NCI-H748 (cell line): ENCODE measurements around the gene A1BG.
A peak's percentile ranks its signal among the peaks of the same experiment; 100 is the strongest.
"Not testable (repeated sequence)": the region's sequence is repeated elsewhere in the genome, so short reads cannot be mapped to it uniquely, and the experiment has no call there.

ENCODE experiments used
- DNase-seq: peaks from one replicate; lab custom pipeline; 2025; ENCODE audit not compliant: unreplicated experiment; lab: John Stamatoyannopoulos, UW

The A1BG gene

GRCh38 chr19:58386576-58387337 lies 33.5 kb upstream of the A1BG start, which contains the start of gene RPS5:
Gene RPS5 (plus strand): TSS chr19:58387269. CDS start chr19:58388138, 869 bp downstream.
- peak; percentile 100 for DNase-seq

GRCh38 chr19:58385891-58386575 lies 32.7 kb upstream of the A1BG start:
- DNase-seq: no peak

- no peak for DNase-seq
These were observed 32.1 kb upstream of the A1BG start for GRCh38 chr19:58385313-58385890.

GRCh38 chr19:58382997-58383603 lies 29.8 kb upstream of the A1BG start:
- no peak for DNase-seq

DNA sequence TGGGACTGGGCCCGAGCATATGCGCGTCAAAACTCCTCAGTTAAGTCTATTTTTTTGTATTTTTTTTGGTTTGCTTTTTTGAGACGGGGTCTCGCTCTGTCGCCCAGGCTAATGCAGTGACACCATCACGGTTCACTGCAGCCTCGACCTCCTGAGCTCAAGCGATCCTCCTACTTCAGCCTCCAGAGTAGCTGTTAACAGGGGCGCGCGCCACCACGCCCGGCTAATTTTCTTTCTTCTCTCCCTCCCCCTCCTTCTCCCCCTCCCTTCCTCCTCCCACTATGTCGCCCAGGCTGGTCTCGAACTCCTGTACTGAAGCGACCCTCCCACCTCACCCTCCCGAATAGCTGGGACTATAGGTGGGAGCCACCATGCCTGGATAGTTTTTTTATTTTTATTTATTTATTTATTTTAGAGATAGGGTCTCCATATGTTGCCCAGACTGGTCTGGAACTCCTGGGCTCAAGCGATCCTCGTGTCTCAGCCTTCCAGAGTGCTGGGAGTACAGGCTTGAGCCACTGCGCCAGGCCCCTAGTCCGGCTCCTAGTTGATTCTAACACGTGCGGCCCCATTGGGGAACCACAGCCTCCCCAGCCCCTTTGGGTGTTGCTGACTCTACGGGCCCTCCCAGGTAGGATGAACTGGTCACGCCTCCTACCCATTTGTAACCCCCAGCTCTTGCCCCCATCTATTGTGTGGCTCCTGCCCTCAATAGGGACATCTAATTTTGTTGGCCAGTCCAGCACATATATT lies 28.3 kb upstream of the A1BG start:
- no peak for DNase-seq

- DNase-seq: peak; percentile 100
These were observed 27.6 kb upstream of the A1BG start, which contains the start of gene ZNF837 for GRCh38 chr19:58380662-58381459. Gene ZNF837 (minus strand): TSS chr19:58381030. CDS start chr19:58369332, 11,698 bp downstream.

DNA sequence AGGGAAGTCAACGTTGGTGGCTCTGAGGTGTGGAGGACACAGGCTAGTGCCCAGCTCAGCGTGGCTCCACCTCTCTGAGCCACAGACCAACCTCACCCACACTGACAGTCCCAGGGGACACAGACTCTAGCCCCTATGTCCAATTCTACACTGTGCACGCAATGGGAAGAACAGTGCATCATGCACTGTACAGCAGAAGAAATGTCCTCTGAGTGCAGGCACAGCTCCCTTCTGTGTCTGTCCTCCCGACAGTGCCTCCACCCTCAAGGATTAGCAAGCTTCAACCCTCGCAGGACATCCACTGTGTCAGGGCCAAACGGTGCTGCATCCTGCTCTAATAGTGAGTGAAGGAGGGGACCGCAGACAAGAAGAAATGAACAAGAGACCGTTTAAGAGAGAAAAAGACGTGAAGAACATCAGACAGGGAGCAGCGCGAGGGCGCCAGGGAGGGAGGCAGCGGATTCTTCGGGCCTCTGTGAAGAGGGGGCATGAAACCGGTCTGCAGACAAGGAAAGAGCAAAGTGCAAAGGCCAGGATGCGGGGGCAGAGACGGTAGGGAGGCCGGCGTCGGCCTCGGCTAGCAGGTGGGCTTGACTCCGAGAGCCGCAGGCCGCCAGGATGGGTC lies 26.9 kb upstream of the A1BG start:
- no peak for DNase-seq

DNA sequence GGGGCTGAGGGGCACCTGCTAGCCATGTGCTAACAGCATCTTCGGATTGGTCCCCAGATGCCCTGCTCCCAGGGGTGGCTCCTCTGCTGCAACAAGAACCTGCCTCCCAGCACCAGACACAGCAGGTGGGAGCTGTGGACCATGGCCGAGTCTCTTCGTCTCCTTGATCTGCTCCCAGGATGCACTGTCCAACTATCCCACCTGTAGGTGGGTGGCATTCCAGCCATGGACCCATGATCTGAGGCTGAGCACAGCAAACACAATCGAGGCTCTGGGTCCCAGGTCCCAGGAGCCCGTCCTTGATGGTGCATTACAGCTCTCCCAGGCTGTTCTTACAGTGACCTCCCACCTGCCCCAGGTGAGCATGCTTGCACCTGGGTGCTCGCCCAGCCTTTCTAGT lies 26.0 kb upstream of the A1BG start:
- no peak for DNase-seq

- DNase-seq: not testable (repeated sequence)
These were observed 23.4 kb upstream of the A1BG start for GRCh38 chr19:58376724-58377123.

DNA sequence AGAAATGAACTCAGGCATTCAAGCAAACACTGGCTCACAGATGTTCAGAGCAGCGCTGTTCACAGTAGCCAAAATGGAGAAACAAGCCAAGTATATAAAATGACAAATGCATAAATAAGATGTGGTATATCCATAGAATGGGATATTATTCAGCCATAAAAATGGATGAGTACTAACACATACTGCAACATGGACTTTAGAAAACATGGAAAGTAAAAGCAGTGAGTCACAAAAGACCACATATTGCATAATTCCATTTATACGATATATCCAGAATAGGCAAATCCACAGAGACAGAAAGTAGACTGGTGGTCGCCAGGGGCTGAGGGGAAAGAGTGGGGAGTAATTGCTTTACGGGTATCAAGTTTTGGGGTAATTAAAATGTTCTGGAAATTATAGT lies 20.9 kb upstream of the A1BG start:
- DNase-seq: no peak

GRCh38 chr19:58372311-58373133 lies 19.2 kb upstream of the A1BG start:
- DNase-seq: no peak

DNA sequence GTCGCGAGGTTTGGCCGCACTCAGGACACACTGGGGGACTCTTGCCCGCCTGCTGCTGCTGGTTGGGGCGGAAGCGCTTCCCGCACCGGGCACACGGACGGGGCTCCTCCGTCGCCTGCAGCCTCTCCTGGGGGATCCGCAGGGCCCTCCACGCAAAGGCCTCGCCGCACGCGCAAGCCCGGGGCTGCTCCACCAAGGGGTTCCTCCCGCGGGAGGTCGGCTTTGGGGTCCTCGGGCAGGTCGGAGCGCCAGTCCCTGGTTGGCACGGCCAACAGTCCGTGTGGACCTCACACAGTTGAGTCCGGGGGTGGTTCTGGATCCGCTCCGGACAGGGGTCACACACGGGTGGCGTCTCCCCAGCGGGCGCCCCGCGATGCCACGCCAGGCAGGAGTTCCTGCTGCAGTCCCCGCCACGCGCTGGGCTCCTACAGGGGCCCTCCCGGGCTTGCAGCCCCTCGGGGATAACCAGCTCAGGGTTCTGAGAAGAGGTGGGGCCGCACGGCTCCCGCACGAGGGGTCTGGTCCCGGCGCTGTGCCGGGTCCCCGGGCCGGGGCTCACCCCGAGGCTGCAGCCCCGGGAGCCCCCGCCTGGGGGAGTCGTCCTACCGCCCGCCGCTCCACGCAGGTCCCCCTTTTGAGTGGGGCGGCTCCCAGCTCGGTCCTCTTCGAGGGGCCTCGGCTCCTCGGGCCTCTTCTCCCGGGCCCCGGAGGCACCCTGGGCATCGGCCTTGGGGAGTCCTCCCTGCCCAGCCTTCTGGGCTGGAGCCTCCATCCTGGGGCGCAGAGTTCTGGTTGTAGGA lies 15.5 kb upstream of the A1BG start:
- DNase-seq: no peak

DNA sequence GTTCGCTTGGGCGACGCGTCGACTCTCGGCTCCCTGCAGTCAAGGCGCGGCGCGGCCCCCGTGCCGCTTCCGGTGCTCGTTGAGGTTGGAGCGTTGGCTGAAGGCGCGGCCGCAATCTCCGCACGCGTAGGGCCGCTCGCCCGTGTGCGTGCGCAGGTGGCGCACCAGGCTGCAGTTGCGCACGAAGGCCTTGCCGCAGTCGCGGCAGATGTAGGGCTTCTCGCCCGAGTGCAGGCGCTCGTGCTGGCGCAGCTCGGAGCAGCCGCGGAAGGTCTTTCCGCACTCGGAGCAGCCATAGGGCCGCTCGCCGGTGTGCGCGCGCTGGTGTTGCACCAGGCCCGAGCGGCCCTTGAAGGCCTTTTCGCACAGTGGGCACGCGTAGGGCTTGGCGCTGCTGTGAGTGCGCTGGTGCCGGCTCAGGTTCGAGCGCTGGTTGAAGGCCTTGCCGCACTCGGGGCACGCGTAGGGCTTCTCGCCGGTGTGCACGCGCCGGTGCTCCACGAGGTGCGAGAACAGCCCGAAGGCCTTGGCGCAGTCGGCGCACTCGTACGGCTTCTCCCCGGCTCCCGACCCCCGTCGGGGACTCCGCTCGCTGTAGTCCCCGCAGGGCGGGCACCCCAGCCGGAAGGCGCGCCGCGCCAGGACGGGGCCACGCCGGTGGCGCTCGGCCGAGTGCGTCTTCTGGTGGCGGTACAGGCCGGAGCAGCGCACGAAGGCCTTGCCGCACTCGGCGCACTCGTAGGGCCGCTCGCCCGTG lies 14.6 kb upstream of the A1BG start:
- no peak for DNase-seq

- no peak for DNase-seq
These were observed 13.5 kb upstream of the A1BG start for GRCh38 chr19:58366585-58367430.

DNA sequence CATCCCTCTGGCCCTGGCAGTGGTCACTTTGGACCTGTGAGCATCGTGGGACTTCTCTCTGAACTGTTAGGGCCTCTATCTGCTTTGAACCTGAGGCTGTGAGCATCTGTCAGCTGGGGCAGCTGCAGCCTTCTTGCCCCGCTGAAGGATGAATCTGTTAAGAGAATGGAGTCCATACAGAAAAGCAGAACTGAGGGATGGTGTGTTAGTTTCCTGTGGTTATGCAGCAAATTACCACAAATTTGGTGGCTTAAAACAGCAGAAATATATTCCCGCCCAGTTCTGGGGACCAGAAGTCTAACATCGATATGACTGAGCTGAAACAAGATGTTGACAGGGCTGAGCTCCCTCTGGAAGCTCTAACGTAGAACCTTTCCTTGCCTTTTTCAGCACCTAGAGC lies 10.9 kb upstream of the A1BG start:
- no peak for DNase-seq

GRCh38 chr19:58362272-58362994 lies 9.1 kb upstream of the A1BG start, which contains the start of gene ZNF497:
Gene ZNF497 (minus strand): TSS chr19:58362751. CDS start chr19:58357635, 5,116 bp downstream.
- DNase-seq: peak; percentile 99
